ENCODE results near the gene MICAL3. TPM values are rescaled to one million over a fixed set of nuclear protein-coding genes. Genes with fewer than 3 reads are reported as not detected.

MICAL3 gene
- total and polyA plus RNA-seq, 2 of the 8 experiments (the other 6 are each of a cell fraction or from before 2014, with no cell fraction given), result 8.3 to 41.8 TPM

DNA sequence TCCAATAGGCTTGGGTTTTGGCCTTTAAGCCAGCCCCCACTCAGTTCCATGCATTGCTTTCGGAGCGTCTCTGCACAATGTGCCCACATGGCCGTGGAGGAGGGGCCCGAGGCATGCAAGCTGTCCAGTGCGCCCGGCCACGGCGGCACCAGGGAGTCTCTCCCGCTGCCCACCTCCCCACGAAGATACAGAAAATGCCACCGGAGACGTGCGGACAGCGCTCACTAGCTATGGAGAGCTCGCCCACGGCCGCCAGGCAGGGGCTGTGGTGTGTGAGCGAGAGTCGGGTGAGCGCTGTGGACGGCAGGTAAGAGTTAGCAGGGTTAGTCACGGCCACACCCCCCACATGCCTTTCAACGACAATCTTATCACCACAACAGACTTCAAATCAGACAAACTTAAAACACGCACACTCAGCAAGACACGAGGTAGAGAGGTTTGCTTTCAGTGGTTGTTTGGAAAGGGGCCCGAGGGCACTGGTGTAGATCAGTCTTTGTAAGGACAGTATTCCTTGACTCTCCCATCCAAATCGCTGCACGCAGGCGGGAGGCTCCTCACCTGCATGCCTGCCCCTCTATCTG, 231.4 kb downstream of the MICAL3 start (continued):
- TF ChIP-seq CHD7 (IDR thresholded peaks at IDR 0.05; ENCODE audit: insufficient replicate concordance, low read length), result no peak
